Stimulated activated naive B cell treated with anti-CD40 and anti-IgM and Interleukin-4, amounts not matched to agents 10 μg/mL and 1 μg/mL and 100 μg/mL, for 72 hours (primary cell): ENCODE measurements around the gene LZTS3.

ENCODE experiments used
- ATAC-seq, 2 donors: fragments of 150-1000 bp; cut with Tn5 transposase; replicated peaks; 2 replicates each; pipeline ENCODE4 v1.10.0; 2021; ENCODE audit warnings: moderate library complexity in 1 of 2
- DNase-seq: peaks from one replicate; pipeline ENCODE4 v3.0.0; 2021
- H3K27ac Mint-ChIP-seq: one replicate; pipeline ENCODE4 v1.8.0; 2022; ENCODE audit warnings: mild to moderate bottlenecking, mixed read lengths
- H3K27me3 Mint-ChIP-seq, 2 donors: one replicate each; pipeline ENCODE4 v1.8.0; 2022; ENCODE audit warnings: mixed read lengths in 2 of 2
- H3K36me3 Mint-ChIP-seq, 2 donors: one replicate each; pipeline ENCODE4 v1.8.0; 2022; ENCODE audit warnings: mixed read lengths in 2 of 2, mild to moderate bottlenecking in 1 of 2
- H3K4me1 Mint-ChIP-seq, 2 donors: one replicate each; pipeline ENCODE4 v1.8.0; 2022; ENCODE audit warnings: mixed read lengths in 2 of 2, mild to moderate bottlenecking in 1 of 2
- H3K4me3 Mint-ChIP-seq, 2 donors: one replicate each; pipeline ENCODE4 v1.8.0; 2022; ENCODE audit warnings: mild to moderate bottlenecking in 2 of 2, mixed read lengths in 2 of 2, moderate library complexity in 1 of 2
- H3K9me3 Mint-ChIP-seq, 2 donors: one replicate each; pipeline ENCODE4 v1.8.0; 2022; ENCODE audit warnings: mixed read lengths in 2 of 2, mild to moderate bottlenecking in 1 of 2

LZTS3 gene

GRCh38 chr20:3166338-3166912 is 6.9 kb downstream of the LZTS3 start:
- Mint-ChIP-seq H3K27ac (no peak overlapping the region), H3K27me3 (peaks cover 36 to 59% of the 10 kb centered on the region in 2 donors), H3K9me3 (no peaks in the 10 kb centered on the region), H3K4me3 (no peak overlapping the region), H3K36me3 (no peaks in the 10 kb centered on the region), H3K4me1 (peaks cover 4 to 14% of the 10 kb centered on the region in 2 donors)
- DNase-seq (no peak), ATAC-seq (no peak)

GRCh38 chr20:3165473-3166337 is 7.6 kb downstream of the LZTS3 start:
- no peaks in the 10 kb centered on the region for H3K9me3 Mint-ChIP-seq
- H3K4me1 Mint-ChIP-seq = peaks cover 4 to 14% of the 10 kb centered on the region in 2 donors
- peaks cover 36 to 56% of the 10 kb centered on the region in 2 donors for H3K27me3 Mint-ChIP-seq
- H3K4me3 Mint-ChIP-seq = no peak overlapping the region
- no peaks in the 10 kb centered on the region for H3K36me3 Mint-ChIP-seq
- H3K27ac Mint-ChIP-seq = no peak overlapping the region
- DNase-seq (no peak), ATAC-seq (no peak)

- ATAC-seq = no peak
- Mint-ChIP-seq H3K36me3 (no peaks in the 10 kb centered on the region), H3K4me1 (peaks cover 4 to 14% of the 10 kb centered on the region in 2 donors), H3K27me3 (peaks cover 34 to 54% of the 10 kb centered on the region in 2 donors), H3K4me3 (no peak overlapping the region), H3K9me3 (no peaks in the 10 kb centered on the region), H3K27ac (no peak overlapping the region)
- no peak for DNase-seq
These were observed 8.5 kb downstream of the LZTS3 start for GRCh38 chr20:3164763-3165410.

GRCh38 chr20:3164043-3164762 is 9.1 kb downstream of the LZTS3 start:
- H3K4me1 Mint-ChIP-seq = peaks cover 6 to 14% of the 10 kb centered on the region in 2 donors
- no peak overlapping the region for H3K27ac Mint-ChIP-seq
- no peaks in the 10 kb centered on the region for H3K9me3 Mint-ChIP-seq
- ATAC-seq (no peak), DNase-seq (no peak)
- H3K36me3 Mint-ChIP-seq = no peaks in the 10 kb centered on the region
- H3K4me3 Mint-ChIP-seq = no peak overlapping the region
- H3K27me3 Mint-ChIP-seq = peaks cover 29 to 47% of the 10 kb centered on the region in 2 donors

- Mint-ChIP-seq H3K27ac (no peak overlapping the region), H3K9me3 (no peaks in the 10 kb centered on the region), H3K36me3 (no peaks in the 10 kb centered on the region)
These were observed 10.0 kb downstream of the LZTS3 start for GRCh38 chr20:3163099-3164042.

GRCh38 chr20:3162080-3162611 is 11.2 kb downstream of the LZTS3 start:
- Mint-ChIP-seq H3K36me3 (peaks cover 0 to 3% of the 10 kb centered on the region in 2 donors), H3K27ac (no peak overlapping the region), H3K4me3 (no peak overlapping the region), H3K4me1 (peaks cover 15 to 25% of the 10 kb centered on the region in 2 donors), H3K9me3 (no peaks in the 10 kb centered on the region), H3K27me3 (peaks cover 15 to 29% of the 10 kb centered on the region in 2 donors)
- no peak for ATAC-seq
- DNase-seq = no peak

More at GRCh38 chr20:3163099-3164042, 10.0 kb downstream of the LZTS3 start:
- Mint-ChIP-seq H3K4me1 (peaks cover 8 to 15% of the 10 kb centered on the region in 2 donors), H3K27me3 (peaks cover 21 to 38% of the 10 kb centered on the region in 2 donors), H3K4me3 (no peak overlapping the region)
- ATAC-seq (no peak), DNase-seq (no peak)

- Mint-ChIP-seq H3K4me1 (peaks cover 21 to 31% of the 10 kb centered on the region in 2 donors), H3K27ac (no peak overlapping the region), H3K27me3 (peaks cover 13 to 23% of the 10 kb centered on the region in 2 donors), H3K4me3 (no peak overlapping the region), H3K9me3 (no peaks in the 10 kb centered on the region), H3K36me3 (peaks cover 4 to 8% of the 10 kb centered on the region in 2 donors)
- DNase-seq (no peak), ATAC-seq (no peak)
These were observed 11.9 kb downstream of the LZTS3 start for GRCh38 chr20:3161316-3162079.

- Mint-ChIP-seq H3K27ac (no peak overlapping the region), H3K27me3 (peaks cover 6 to 13% of the 10 kb centered on the region in 2 donors), H3K4me1 (peaks cover 28 to 36% of the 10 kb centered on the region in 2 donors), H3K9me3 (no peaks in the 10 kb centered on the region), H3K4me3 (no peak overlapping the region), H3K36me3 (peaks cover 4 to 8% of the 10 kb centered on the region in 2 donors)
- no peak for DNase-seq
- ATAC-seq = no peak
These were observed 12.9 kb downstream of the LZTS3 start for GRCh38 chr20:3160418-3160817.

- H3K4me1 Mint-ChIP-seq = peaks cover 30 to 47% of the 10 kb centered on the region in 2 donors
- ATAC-seq = peak in 1 of 2 donors; percentile 9
- peaks cover 9 to 10% of the 10 kb centered on the region in 2 donors for H3K36me3 Mint-ChIP-seq
- no peak for DNase-seq
- peak overlapping the region; percentile 96 for H3K27ac Mint-ChIP-seq
- peak overlapping the region; percentile 89 to 93 for H3K4me3 Mint-ChIP-seq
- H3K9me3 Mint-ChIP-seq = no peaks in the 10 kb centered on the region
- peaks cover 3 to 6% of the 10 kb centered on the region in 2 donors for H3K27me3 Mint-ChIP-seq
These were observed 14.3 kb downstream of the LZTS3 start for GRCh38 chr20:3158968-3159431.

- H3K27ac Mint-ChIP-seq = peak overlapping the region; percentile 85
- DNase-seq (no peak), ATAC-seq (peak in 1 of 2 donors; percentile 2)
- H3K27me3 Mint-ChIP-seq = no peaks in the 10 kb centered on the region
- peaks cover 35 to 55% of the 10 kb centered on the region in 2 donors for H3K4me1 Mint-ChIP-seq
- H3K9me3 Mint-ChIP-seq = no peaks in the 10 kb centered on the region
- H3K4me3 Mint-ChIP-seq = peak overlapping the region; percentile 73 to 75
- H3K36me3 Mint-ChIP-seq = peaks cover 12 to 17% of the 10 kb centered on the region in 2 donors
These were observed 15.5 kb downstream of the LZTS3 start for GRCh38 chr20:3157817-3158216.

GRCh38 chr20:3156811-3157619 is 16.3 kb downstream of the LZTS3 start:
- DNase-seq = no peak

More at GRCh38 chr20:3156811-3157619, 16.3 kb downstream of the LZTS3 start:
- peaks cover 40 to 61% of the 10 kb centered on the region in 2 donors for H3K4me1 Mint-ChIP-seq
- peaks cover 12 to 17% of the 10 kb centered on the region in 2 donors for H3K36me3 Mint-ChIP-seq
- ATAC-seq = peak; percentile 81 to 86
- H3K27me3 Mint-ChIP-seq = no peaks in the 10 kb centered on the region
- H3K27ac Mint-ChIP-seq = peak overlapping the region; percentile 89
- peak overlapping the region; percentile 73 to 75 for H3K4me3 Mint-ChIP-seq
- no peaks in the 10 kb centered on the region for H3K9me3 Mint-ChIP-seq
